ENCODE measurements around the gene WDFY4. TPM values are rescaled to one million over a fixed set of nuclear protein-coding genes. Genes with fewer than 3 reads are reported as not detected.

The WDFY4 gene
- total RNA-seq, 1 donor from 2014 or later = 6.4 TPM

GRCh38 chr10:48648172-48648942 lies 36.3 kb upstream of the WDFY4 start:
- H3K4me1 ChIP-seq = no peaks in the 10 kb centered on the region

GRCh38 chr10:48649349-48649944 lies 35.2 kb upstream of the WDFY4 start:
- DNase-seq (ENCODE audit: extremely low spot score in 2 of 2) = peak in 1 of 2 donors; percentile 79
- Histone ChIP-seq H3K4me1 (no peaks in the 10 kb centered on the region), H3K9me3 (no peaks in the 10 kb centered on the region), H3K36me3 (no peaks in the 10 kb centered on the region), H3K27ac (no peak overlapping the region), H3K27me3 (no peaks in the 10 kb centered on the region), H3K4me3 (no peak overlapping the region)
- intact Hi-C loops (cut with DNase I) = no loop called here
- TF ChIP-seq POLR2A (IDR thresholded peaks at IDR 0.05) (no peak), CTCF (IDR thresholded peaks at IDR 0.05) (no peak), POLR2AphosphoS5 (IDR thresholded peaks at IDR 0.05; ENCODE audit: insufficient read depth in 1 of 2, low read depth in 1 of 2) (no peak)

More at GRCh38 chr10:48648172-48648942, 36.3 kb upstream of the WDFY4 start:
- Histone ChIP-seq H3K27ac (no peak overlapping the region), H3K4me3 (no peak overlapping the region), H3K36me3 (no peaks in the 10 kb centered on the region), H3K27me3 (no peaks in the 10 kb centered on the region), H3K9me3 (no peaks in the 10 kb centered on the region)
- TF ChIP-seq CTCF (IDR thresholded peaks at IDR 0.05) (no peak), POLR2A (IDR thresholded peaks at IDR 0.05) (no peak), POLR2AphosphoS5 (IDR thresholded peaks at IDR 0.05; ENCODE audit: insufficient read depth in 1 of 2, low read depth in 1 of 2) (no peak)
- peak; percentile 69 to 85 for DNase-seq (ENCODE audit: extremely low spot score in 2 of 2)
- intact Hi-C loops (cut with DNase I) = no loop called here

GRCh38 chr10:48651293-48651692 lies 33.4 kb upstream of the WDFY4 start:
- Histone ChIP-seq H3K9me3 (no peaks in the 10 kb centered on the region), H3K4me1 (peaks cover 13% of the 10 kb centered on the region), H3K36me3 (no peaks in the 10 kb centered on the region), H3K4me3 (no peak overlapping the region), H3K27ac (no peak overlapping the region), H3K27me3 (no peaks in the 10 kb centered on the region)
- DNase-seq (ENCODE audit: extremely low spot score in 2 of 2) = peak in 1 of 2 donors; percentile 58
- TF ChIP-seq CTCF (IDR thresholded peaks at IDR 0.05) (no peak), POLR2AphosphoS5 (IDR thresholded peaks at IDR 0.05; ENCODE audit: insufficient read depth in 1 of 2, low read depth in 1 of 2) (no peak), POLR2A (IDR thresholded peaks at IDR 0.05) (no peak)
- intact Hi-C loops (cut with DNase I) = no loop called here

DNA sequence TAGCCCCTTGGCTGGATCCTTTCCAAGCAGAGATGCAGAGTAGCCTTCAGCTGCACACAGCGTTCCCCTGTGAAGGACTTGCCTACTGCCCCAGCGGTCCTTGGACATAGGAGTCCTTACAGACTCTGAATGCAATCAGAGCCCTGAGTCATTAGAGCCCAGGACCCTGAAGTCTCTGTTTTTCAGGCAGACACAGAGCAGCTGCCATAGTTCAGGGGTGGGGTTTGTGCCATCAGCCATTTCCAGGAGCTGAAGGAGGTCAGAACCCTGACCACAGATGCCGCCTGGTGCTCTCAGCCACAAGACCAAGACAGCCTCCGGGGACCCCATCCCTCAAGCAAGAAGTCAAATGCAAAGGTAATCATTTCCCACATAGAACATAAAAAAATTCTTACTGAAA lies 32.8 kb upstream of the WDFY4 start:
- H3K9me3 ChIP-seq = no peaks in the 10 kb centered on the region
- intact Hi-C loops (cut with DNase I) = no loop called here
- peak in 1 of 2 donors; percentile 82 for DNase-seq (ENCODE audit: extremely low spot score in 2 of 2)
- TF ChIP-seq POLR2AphosphoS5 (IDR thresholded peaks at IDR 0.05; ENCODE audit: insufficient read depth in 1 of 2, low read depth in 1 of 2) (no peak), POLR2A (IDR thresholded peaks at IDR 0.05) (no peak), CTCF (IDR thresholded peaks at IDR 0.05) (no peak)
- H3K4me1 ChIP-seq = peaks cover 18% of the 10 kb centered on the region
- H3K4me3 ChIP-seq = no peak overlapping the region
- H3K27ac ChIP-seq = no peak overlapping the region
- H3K36me3 ChIP-seq = no peaks in the 10 kb centered on the region
- H3K27me3 ChIP-seq = no peaks in the 10 kb centered on the region

GRCh38 chr10:48652344-48652743 lies 32.3 kb upstream of the WDFY4 start:
- Histone ChIP-seq H3K4me3 (no peak overlapping the region), H3K36me3 (no peaks in the 10 kb centered on the region), H3K4me1 (peaks cover 20% of the 10 kb centered on the region), H3K9me3 (no peaks in the 10 kb centered on the region), H3K27me3 (no peaks in the 10 kb centered on the region), H3K27ac (no peak overlapping the region)
- TF ChIP-seq POLR2AphosphoS5 (IDR thresholded peaks at IDR 0.05; ENCODE audit: insufficient read depth in 1 of 2, low read depth in 1 of 2) (no peak), CTCF (IDR thresholded peaks at IDR 0.05) (no peak), POLR2A (IDR thresholded peaks at IDR 0.05) (no peak)
- no peak for DNase-seq (ENCODE audit: extremely low spot score in 2 of 2)
- intact Hi-C loops (cut with DNase I) = no loop called here
